Muscle layer of duodenum (tissue), 2 donors: ENCODE results near the gene ATAT1.
A peak's percentile ranks its signal among the peaks of the same experiment; 100 is the strongest.

ENCODE experiments used
- H3K27ac ChIP-seq: one replicate; pipeline ENCODE4 v1.7.0; 2013; ENCODE audit warnings: mild to moderate bottlenecking, low read length
- H3K27me3 ChIP-seq: one replicate; pipeline ENCODE4 v1.7.0; 2013; ENCODE audit warnings: low read depth, mild to moderate bottlenecking, control low read depth, low read length
- H3K36me3 ChIP-seq, 2 donors: one replicate each; pipeline ENCODE4 v1.7.0; 2013; ENCODE audit warnings: low read length in 2 of 2, control low read depth in 1 of 2, mild to moderate bottlenecking in 1 of 2; ENCODE audit not compliant: insufficient read depth in 2 of 2, control insufficient read depth in 1 of 2
- H3K4me1 ChIP-seq, 2 donors: one replicate each; pipeline ENCODE4 v1.7.0; 2013; ENCODE audit warnings: low read length in 2 of 2, mild to moderate bottlenecking in 2 of 2, control low read depth in 1 of 2, moderate library complexity in 1 of 2; ENCODE audit not compliant: insufficient read depth in 2 of 2, control insufficient read depth in 1 of 2
- H3K4me3 ChIP-seq, 2 donors: one replicate each; pipeline ENCODE4 v1.7.0; 2013; ENCODE audit warnings: low read length in 2 of 2, low read depth in 1 of 2, mild to moderate bottlenecking in 1 of 2
- H3K9me3 ChIP-seq, 2 donors: one replicate each; pipeline ENCODE4 v1.7.0; 2013; ENCODE audit warnings: low read length in 2 of 2, control low read depth in 1 of 2, mild to moderate bottlenecking in 1 of 2; ENCODE audit not compliant: control insufficient read depth in 1 of 2
- donor health status: healthy.

ATAT1 gene

GRCh38 chr6:30635834-30636233 lies 9.2 kb downstream of the ATAT1 start:
- no peaks in the 10 kb centered on the region for H3K4me1 ChIP-seq
- no peak overlapping the region for H3K4me3 ChIP-seq
- no peaks in the 10 kb centered on the region for H3K9me3 ChIP-seq
- H3K27me3 ChIP-seq = no peaks in the 10 kb centered on the region
- H3K27ac ChIP-seq = no peak overlapping the region
- peaks cover 11 to 23% of the 10 kb centered on the region in 2 donors for H3K36me3 ChIP-seq

GRCh38 chr6:30640481-30640880 lies 13.8 kb downstream of the ATAT1 start:
- no peaks in the 10 kb centered on the region for H3K27me3 ChIP-seq
- no peak overlapping the region for H3K27ac ChIP-seq
- no peak overlapping the region for H3K4me3 ChIP-seq
- H3K4me1 ChIP-seq = no peaks in the 10 kb centered on the region
- H3K36me3 ChIP-seq = peaks cover 17 to 26% of the 10 kb centered on the region in 2 donors
- no peaks in the 10 kb centered on the region for H3K9me3 ChIP-seq

GRCh38 chr6:30641048-30641447 lies 14.4 kb downstream of the ATAT1 start:
- Histone ChIP-seq H3K4me1 (peaks cover under 1 to 1% of the 10 kb centered on the region in 2 donors), H3K27me3 (no peaks in the 10 kb centered on the region), H3K36me3 (peaks cover 17 to 26% of the 10 kb centered on the region in 2 donors), H3K27ac (no peak overlapping the region), H3K9me3 (no peaks in the 10 kb centered on the region), H3K4me3 (no peak overlapping the region)

- H3K27ac ChIP-seq = no peak overlapping the region
- H3K4me1 ChIP-seq = peaks cover 11 to 16% of the 10 kb centered on the region in 2 donors
- H3K4me3 ChIP-seq = no peak overlapping the region
- H3K36me3 ChIP-seq = peaks cover 17 to 26% of the 10 kb centered on the region in 2 donors
- no peaks in the 10 kb centered on the region for H3K27me3 ChIP-seq
- no peaks in the 10 kb centered on the region for H3K9me3 ChIP-seq
Measured at GRCh38 chr6:30643656-30644055, 17.0 kb downstream of the ATAT1 start.

- Histone ChIP-seq H3K4me3 (no peak overlapping the region), H3K27me3 (no peaks in the 10 kb centered on the region), H3K27ac (no peak overlapping the region), H3K36me3 (peaks cover 21 to 32% of the 10 kb centered on the region in 2 donors), H3K4me1 (peaks cover 11 to 16% of the 10 kb centered on the region in 2 donors), H3K9me3 (no peaks in the 10 kb centered on the region)
Measured at GRCh38 chr6:30644769-30645168, 18.1 kb downstream of the ATAT1 start.

- Histone ChIP-seq H3K36me3 (peaks cover 17 to 24% of the 10 kb centered on the region in 2 donors), H3K27me3 (no peaks in the 10 kb centered on the region), H3K4me3 (no peak overlapping the region)
Measured at GRCh38 chr6:30645989-30646388, 19.3 kb downstream of the ATAT1 start.

GRCh38 chr6:30646450-30647241 lies 20.0 kb downstream of the ATAT1 start, which contains the start of gene C6orf136:
Gene C6orf136 (plus strand): TSS chr6:30647133. CDS start chr6:30647232, 99 bp downstream.
- Histone ChIP-seq H3K27ac (peak within 1 kb of the TSS; percentile 86), H3K4me1 (peaks cover 11 to 16% of the 10 kb centered on the region in 2 donors), H3K4me3 (peak within 1 kb of the TSS; percentile 75 to 90), H3K9me3 (no peaks in the 10 kb centered on the region), H3K27me3 (no peaks in the 10 kb centered on the region), H3K36me3 (peaks cover 19% of the 10 kb centered on the region in 2 donors)

More at GRCh38 chr6:30645989-30646388, 19.3 kb downstream of the ATAT1 start:
- H3K27ac ChIP-seq = peak overlapping the region; percentile 26
- no peaks in the 10 kb centered on the region for H3K9me3 ChIP-seq
- H3K4me1 ChIP-seq = peaks cover 11 to 16% of the 10 kb centered on the region in 2 donors

- Histone ChIP-seq H3K27me3 (no peaks in the 10 kb centered on the region), H3K27ac (peak overlapping the region; percentile 86), H3K4me3 (peak overlapping the region; percentile 75 to 90), H3K4me1 (peaks cover 11 to 16% of the 10 kb centered on the region in 2 donors), H3K36me3 (peaks cover 18 to 28% of the 10 kb centered on the region in 2 donors), H3K9me3 (no peaks in the 10 kb centered on the region)
Measured at GRCh38 chr6:30647242-30648116, 20.8 kb downstream of the ATAT1 start.

GRCh38 chr6:30651143-30651542 lies 24.5 kb downstream of the ATAT1 start:
- no peak overlapping the region for H3K4me3 ChIP-seq
- no peak overlapping the region for H3K27ac ChIP-seq
- peaks cover 42 to 58% of the 10 kb centered on the region in 2 donors for H3K36me3 ChIP-seq
- peaks cover 9 to 14% of the 10 kb centered on the region in 2 donors for H3K4me1 ChIP-seq
- no peaks in the 10 kb centered on the region for H3K9me3 ChIP-seq
- no peaks in the 10 kb centered on the region for H3K27me3 ChIP-seq

- Histone ChIP-seq H3K27me3 (no peaks in the 10 kb centered on the region), H3K4me1 (no peaks in the 10 kb centered on the region), H3K36me3 (peaks cover 69 to 88% of the 10 kb centered on the region in 2 donors), H3K4me3 (no peak overlapping the region), H3K9me3 (no peaks in the 10 kb centered on the region), H3K27ac (no peak overlapping the region)
Measured at GRCh38 chr6:30654798-30655742, 28.4 kb downstream of the ATAT1 start.
